IMR-90 (cell line): Measurements from ENCODE around the gene BTN2A1. TPM values are rescaled to one million over a fixed set of nuclear protein-coding genes. Genes with fewer than 3 reads are reported as not detected.
A peak's percentile ranks its signal among the peaks of the same experiment; 100 is the strongest.

Experiments
- ATAC-seq: fragments of 200-7000 bp; cut with Tn5 transposase; 2 replicates; pipeline ENCODE4 v1.9.1; 2020; ENCODE audit warnings: low read depth, mild to moderate bottlenecking, moderate library complexity
- BruUV-seq: library from RNA; stranded (reverse); fragments of 400-500 nt; replicated peaks from 2 replicates; lab custom pipeline; 2021; lab: Mats Ljungman, UMichigan
- CTCF ChIA-PET: fragments of 300-600 bp; formaldehyde crosslinking; extraction: SDS; loops from one replicate; lab custom pipeline; 2021; ENCODE audit warnings: antibody characterized with exemption; lab: Yijun Ruan, JAX
- POLR2A ChIA-PET: fragments of 300-600 bp; sonication (Branson Sonifier 250); formaldehyde crosslinking; loops from one replicate; lab custom pipeline; 2022; ENCODE audit warnings: antibody characterized with exemption; ENCODE audit not compliant: unreplicated experiment; lab: Charles Lee
- DNase-seq: peaks from one replicate; pipeline ENCODE4 v3.0.0; 2013
- H2AFZ ChIP-seq: replicated peaks from 2 replicates; pipeline ENCODE3; 2013; ENCODE audit warnings: low read length, mild to moderate bottlenecking; ENCODE audit not compliant: poor library complexity
- H2AK5ac ChIP-seq: 2 replicates; pipeline ENCODE4 v1.6.1; 2013; ENCODE audit warnings: low read depth, low read length, inconsistent platforms
- H2AK9ac ChIP-seq: replicated peaks from 2 replicates; pipeline ENCODE3; 2013; ENCODE audit warnings: mild to moderate bottlenecking, low read depth, low read length, moderate library complexity; ENCODE audit not compliant: poor library complexity
- H2BK120ac ChIP-seq: 2 replicates; pipeline ENCODE4 v1.6.1; 2013; ENCODE audit warnings: low read depth, low read length, inconsistent platforms
- H2BK15ac ChIP-seq: 3 replicates; pipeline ENCODE4 v1.6.1; 2013; ENCODE audit warnings: low read depth, low read length, inconsistent platforms
- H2BK20ac ChIP-seq: 2 replicates; pipeline ENCODE4 v1.6.1; 2013; ENCODE audit warnings: low read depth, mild to moderate bottlenecking, inconsistent platforms, low read length, moderate library complexity
- H2BK5ac ChIP-seq: 2 replicates; pipeline ENCODE4 v1.6.1; 2013; ENCODE audit warnings: mild to moderate bottlenecking, low read depth, low read length, inconsistent platforms; ENCODE audit not compliant: poor library complexity, severe bottlenecking
- H3K14ac ChIP-seq: replicated peaks from 2 replicates; pipeline ENCODE4 v1.6.1; 2013; ENCODE audit warnings: low read depth, low read length, inconsistent platforms
- H3K18ac ChIP-seq: 2 replicates; pipeline ENCODE4 v1.6.1; 2013; ENCODE audit warnings: low read depth, low read length, control low read depth
- H3K23ac ChIP-seq: 2 replicates; pipeline ENCODE4 v1.6.1; 2013; ENCODE audit warnings: low read depth, low read length, inconsistent platforms
- H3K27ac ChIP-seq: 2 replicates; pipeline ENCODE4 v1.5.1; 2013; ENCODE audit warnings: mild to moderate bottlenecking, control low read depth, low read length; ENCODE audit not compliant: insufficient read depth
- H3K27me3 ChIP-seq: 2 replicates; pipeline ENCODE4 v1.6.1; 2013; ENCODE audit warnings: low read length; ENCODE audit not compliant: control insufficient read depth, insufficient read depth
- H3K36me3 ChIP-seq: 2 replicates; pipeline ENCODE4 v1.6.1; 2013; ENCODE audit warnings: low read length, mixed read lengths; ENCODE audit not compliant: control insufficient read depth, insufficient read depth
- H3K4ac ChIP-seq: 2 replicates; pipeline ENCODE4 v1.6.1; 2013; ENCODE audit warnings: low read depth, low read length, inconsistent platforms
- H3K4me1 ChIP-seq: 2 replicates; pipeline ENCODE4 v1.6.1; 2013; ENCODE audit warnings: low read length, mixed read lengths; ENCODE audit not compliant: control insufficient read depth, insufficient read depth
- H3K4me2 ChIP-seq: 2 replicates; pipeline ENCODE4 v1.6.1; 2013; ENCODE audit warnings: low read depth, mild to moderate bottlenecking, control low read depth, low read length, moderate library complexity
- H3K4me3 ChIP-seq: 2 replicates; pipeline ENCODE4 v1.5.1; 2013; ENCODE audit warnings: low read depth, mild to moderate bottlenecking, control low read depth, low read length, moderate library complexity; ENCODE audit not compliant: insufficient read depth
- H3K56ac ChIP-seq: 2 replicates; pipeline ENCODE4 v1.6.1; 2013; ENCODE audit warnings: low read length, inconsistent platforms; ENCODE audit not compliant: insufficient read depth; ENCODE audit errors: extremely low read depth
- H3K79me1 ChIP-seq, 2 experiments: 2 replicates each; pipeline ENCODE4 v1.6.1; 2013; ENCODE audit warnings: low read length in 2 of 2, inconsistent platforms in 1 of 2, low read depth in 1 of 2
- H3K9ac ChIP-seq: 2 replicates; pipeline ENCODE4 v1.6.1; 2013; ENCODE audit warnings: low read depth, low read length, control low read depth
- H3K9me1 ChIP-seq: 2 replicates; pipeline ENCODE4 v1.6.1; 2013; ENCODE audit warnings: low read length, inconsistent platforms; ENCODE audit not compliant: insufficient read depth
- H3K9me3 ChIP-seq: 2 replicates; pipeline ENCODE4 v1.6.1; 2013; ENCODE audit warnings: low read length; ENCODE audit not compliant: control insufficient read depth, insufficient read depth
- H4K20me1 ChIP-seq: 2 replicates; pipeline ENCODE4 v1.6.1; 2013; ENCODE audit warnings: low read length, inconsistent platforms; ENCODE audit not compliant: insufficient read depth
- H4K5ac ChIP-seq: 2 replicates; pipeline ENCODE4 v1.6.1; 2013; ENCODE audit warnings: mild to moderate bottlenecking, low read depth, low read length, control low read depth
- H4K8ac ChIP-seq, 2 experiments: 2 replicates each; pipeline ENCODE4 v1.6.1; 2013; ENCODE audit warnings: low read depth in 2 of 2, low read length in 2 of 2, control low read depth in 1 of 2, inconsistent platforms in 1 of 2
- H4K91ac ChIP-seq: 2 replicates; pipeline ENCODE4 v1.6.1; 2013; ENCODE audit warnings: low read depth, low read length, inconsistent platforms; ENCODE audit not compliant: insufficient read depth
- BHLHE40 ChIP-seq: fragments of 150-350 bp; IDR thresholded peaks from 2 replicates; pipeline ENCODE4 v1.6.1; 2016; ENCODE audit warnings: mild to moderate bottlenecking, low read depth, low read length
- CEBPB ChIP-seq: IDR thresholded peaks from 2 replicates; pipeline ENCODE4 v1.6.1; 2012; ENCODE audit warnings: low read depth, low read length, improper control_type of control experiment
- CHD1 ChIP-seq: IDR thresholded peaks from 2 replicates; pipeline ENCODE4 v1.6.1; 2012; ENCODE audit warnings: low read depth, low read length, improper control_type of control experiment
- ELK1 ChIP-seq: fragments of 150-350 bp; IDR thresholded peaks from 2 replicates; pipeline ENCODE4 v1.6.1; 2016; ENCODE audit warnings: low read depth, mild to moderate bottlenecking, low read length, moderate library complexity, borderline replicate concordance
- FOS ChIP-seq: fragments of 150-350 bp; IDR thresholded peaks from 2 replicates; pipeline ENCODE4 v1.6.1; 2016; ENCODE audit warnings: low read depth, low read length
- MAFK ChIP-seq: IDR thresholded peaks from 2 replicates; pipeline ENCODE4 v1.6.1; 2012; ENCODE audit warnings: low read depth, low read length, improper control_type of control experiment
- MAZ ChIP-seq: IDR thresholded peaks from 2 replicates; pipeline ENCODE4 v1.6.1; 2012; ENCODE audit warnings: low read depth, mild to moderate bottlenecking, low read length, improper control_type of control experiment, moderate library complexity, borderline replicate concordance
- MXI1 ChIP-seq: IDR thresholded peaks from 2 replicates; pipeline ENCODE4 v1.6.1; 2012; ENCODE audit warnings: low read depth, mild to moderate bottlenecking, low read length, moderate library complexity, borderline replicate concordance
- NFE2L2 ChIP-seq: fragments of 150-350 bp; IDR thresholded peaks from 2 replicates; pipeline ENCODE4 v1.6.1; 2016; ENCODE audit warnings: low read depth, mild to moderate bottlenecking, low read length
- POLR2A ChIP-seq: IDR thresholded peaks from 2 replicates; pipeline ENCODE4 v1.6.1; 2012; ENCODE audit warnings: mild to moderate bottlenecking, low read depth, low read length
- RAD21 ChIP-seq: IDR thresholded peaks from 2 replicates; pipeline ENCODE4 v1.6.1; 2012; ENCODE audit warnings: low read length, improper control_type of control experiment
- RCOR1 ChIP-seq: IDR thresholded peaks from 2 replicates; pipeline ENCODE4 v1.6.1; 2012; ENCODE audit warnings: mild to moderate bottlenecking, low read length, improper control_type of control experiment; ENCODE audit not compliant: insufficient replicate concordance
- RFX5 ChIP-seq: IDR thresholded peaks from 2 replicates; pipeline ENCODE4 v1.8.0; 2012; ENCODE audit warnings: low read depth, mild to moderate bottlenecking, low read length, moderate library complexity
- SMC3 ChIP-seq: fragments of 150-350 bp; IDR thresholded peaks from 2 replicates; pipeline ENCODE4 v1.6.1; 2016; ENCODE audit warnings: low read depth, mild to moderate bottlenecking, antibody characterized with exemption, low read length, moderate library complexity
- USF2 ChIP-seq: fragments of 150-350 bp; IDR thresholded peaks from 2 replicates; pipeline ENCODE4 v1.6.1; 2017; ENCODE audit warnings: mild to moderate bottlenecking, antibody characterized with exemption, low read length, low read depth
- WGBS, 2 experiments: methylation state at CpG; one replicate each; pipeline versions ENCODE4 v1.1.5 to v1.1.7; 2013; ENCODE audit warnings: missing lambda C conversion rate in 2 of 2; ENCODE audit not compliant: insufficient read length in 1 of 2; ENCODE audit errors: extremely low coverage in 2 of 2; 5-methylcytosine and 5-hydroxymethylcytosine counted together
- dilution Hi-C: fragments of 300-500 bp; cut with HindIII; formaldehyde crosslinking; loops from one replicate; pipeline ENCODE4 v1.14.3; 2018; ENCODE audit warnings: low sequenced_read_pairs; ENCODE audit not compliant: unreplicated experiment
- in situ Hi-C: fragments of 300-500 bp; cut with MboI; formaldehyde crosslinking; loops from 3 replicates; pipeline ENCODE4 v1.14.3; 2019; ENCODE audit warnings: low sequenced_read_pairs, inconsistent platforms, mixed read lengths
- intact Hi-C: fragments of 100-400 bp; cut with micrococcal nuclease; formaldehyde crosslinking; loops from 2 replicates; pipeline ENCODE4 v1.10.0; 2022
- polyA plus RNA-seq, 3 experiments: library from polyadenylated mRNA; depleted of rRNA; stranded (reverse); fragments of >200 nt; gene quantifications; 2 replicates each; pipeline ENCODE4 v1.2.3, GENCODE V29; 2012; ENCODE audit warnings: low replicate concordance in 1 of 3
- total RNA-seq: library from RNA; depleted of rRNA; stranded (reverse); fragments of >200 nt; gene quantifications from 2 replicates; pipeline ENCODE4 v1.2.3, GENCODE V29; 2012

BTN2A1 gene
- total and polyA plus RNA-seq, 2 of the 4 experiments (the other 2 are of a cell fraction) = 13.6 to 40.2 TPM

GRCh38 chr6:26478100-26478984 is 20.6 kb downstream of the BTN2A1 start (continued):
- no peak for TF ChIP-seq MAZ

GRCh38 chr6:26478985-26479278 is 21.2 kb downstream of the BTN2A1 start:
- Histone ChIP-seq H3K9me1 (peaks cover 9% of the 10 kb centered on the region), H4K20me1 (no peaks in the 10 kb centered on the region), H3K79me1 (peaks cover 4 to 19% of the 10 kb centered on the region in 2 experiments), H3K14ac (0 out of 2 replicates have a peak overlapping the region, but pooled peaks have one; percentile 40), H4K8ac (peak overlapping the region in 1 of 2 experiments; percentile 4; a peak in 2 of 4 replicates), H3K4me2 (peak overlapping the region; percentile 2; the same call in 1 of the 2 replicates), H3K4me3 (no peak overlapping the region), H3K23ac (peak overlapping the region; percentile 44; the same call in 1 of the 2 replicates), H4K91ac (no peak overlapping the region), H2AK5ac (no peak overlapping the region), H3K4ac (peak overlapping the region; percentile 50; the same call in 1 of the 2 replicates), H4K5ac (no peak overlapping the region), H3K18ac (no peak overlapping the region; the same call in 1 of the 2 replicates), H2BK20ac (0 out of 2 replicates have a peak overlapping the region, but pooled peaks have one; percentile 13), H3K56ac (no peak overlapping the region), H2BK15ac (no peak overlapping the region), H2BK120ac (peak overlapping the region; percentile 13), H3K27me3 (no peaks in the 10 kb centered on the region), H3K4me1 (peaks cover 17% of the 10 kb centered on the region), H2AFZ (peak overlapping the region; percentile 45), H3K9me3 (no peaks in the 10 kb centered on the region), H2AK9ac (no peak overlapping the region), H3K27ac (no peak overlapping the region), H3K36me3 (no peaks in the 10 kb centered on the region), H3K9ac (no peak overlapping the region), H2BK5ac (peak overlapping the region; percentile 12)
- ATAC-seq (no peak), DNase-seq (no peak)
- intact Hi-C loops = no loop called here
- dilution Hi-C loops = no loop called here
- POLR2A ChIA-PET = no interaction called here
- CTCF ChIA-PET = no interaction called here
- 57% methylated on average over 1 of the region's 3 CpGs; no CpG with 5 or more reads in 1 of the 2 experiments for WGBS, 2 experiments
- in situ Hi-C loops = no loop called here
- no TSS peak for BruUV-seq
- TF ChIP-seq ELK1 (no peak), RFX5 (no peak), NFE2L2 (no peak), MXI1 (no peak), FOS (no peak), CEBPB (no peak), MAZ (no peak), RCOR1 (no peak), SMC3 (no peak), CHD1 (no peak), RAD21 (no peak), MAFK (no peak), BHLHE40 (no peak), USF2 (no peak), POLR2A (no peak)
